GM12873 (cell line): ENCODE data around the gene PHACTR1.

Source experiments
- CTCF ChIP-seq: IDR thresholded peaks from 2 replicates; pipeline ENCODE4 v1.5.1; 2012; ENCODE audit warnings: low read depth, mild to moderate bottlenecking, moderate library complexity, low read length, control low read depth; ENCODE audit not compliant: insufficient read depth; ENCODE audit errors: missing control alignments

PHACTR1 gene

GRCh38 chr6:13112921-13113320 is 396.4 kb downstream of the PHACTR1 start:
- no peak for TF ChIP-seq CTCF

- no peak for TF ChIP-seq CTCF
Measured at GRCh38 chr6:13113376-13113775, 396.8 kb downstream of the PHACTR1 start.

- TF ChIP-seq CTCF = no peak
Measured at GRCh38 chr6:13113981-13114593, 397.5 kb downstream of the PHACTR1 start.

GRCh38 chr6:13116155-13116554 is 399.6 kb downstream of the PHACTR1 start:
- no peak for TF ChIP-seq CTCF

GRCh38 chr6:13117570-13117969 is 401.0 kb downstream of the PHACTR1 start:
- no peak for TF ChIP-seq CTCF

- TF ChIP-seq CTCF = no peak
Measured at GRCh38 chr6:13119549-13119948, 403.0 kb downstream of the PHACTR1 start.

GRCh38 chr6:13120483-13121482 is 404.2 kb downstream of the PHACTR1 start:
- TF ChIP-seq CTCF = no peak
